GM19455 (cell line): ENCODE data around the gene CFHR5.
A peak's percentile ranks its signal among the peaks of the same experiment; 100 is the strongest.
"Not testable (repeated sequence)": the region's sequence is repeated elsewhere in the genome, so short reads cannot be mapped to it uniquely, and the experiment has no call there.

Experiments used
- ATAC-seq: cut with Tn5 transposase; IDR thresholded peaks from one replicate; pipeline ENCODE4 v1.9.1; 2021; ENCODE audit not compliant: unreplicated experiment

Gene CFHR5

GRCh38 chr1:196977278-196977677 is at the start of gene CFHR5:
TSS of gene CFHR5 (plus strand) at chr1:196977556. CDS start at chr1:196977665, 109 bp downstream.
- ATAC-seq = no peak

- not testable (repeated sequence) for ATAC-seq
Observed at GRCh38 chr1:196932853-196933252, 44.5 kb upstream of the CFHR5 start.

GRCh38 chr1:196933531-196934189 is 43.7 kb upstream of the CFHR5 start:
- ATAC-seq = no peak

- ATAC-seq = not testable (repeated sequence)
Observed at GRCh38 chr1:196941474-196941873, 35.9 kb upstream of the CFHR5 start.

GRCh38 chr1:196943568-196943967 is 33.8 kb upstream of the CFHR5 start, which contains the start of gene CFHR2:
TSS of gene CFHR2 (plus strand) at chr1:196943738. CDS start at chr1:196943881, 143 bp downstream.
- not testable (repeated sequence) for ATAC-seq

GRCh38 chr1:196951711-196952394 is 25.5 kb upstream of the CFHR5 start:
- ATAC-seq = peak; percentile 75

GRCh38 chr1:196954778-196955177 is 22.6 kb upstream of the CFHR5 start:
- no peak for ATAC-seq

GRCh38 chr1:196955926-196956325 is 21.4 kb upstream of the CFHR5 start:
- no peak for ATAC-seq

GRCh38 chr1:196960854-196961253 is 16.5 kb upstream of the CFHR5 start:
- ATAC-seq = no peak

GRCh38 chr1:196970182-196970581 is 7.2 kb upstream of the CFHR5 start:
- ATAC-seq = no peak

- no peak for ATAC-seq
Observed at GRCh38 chr1:196976278-196976677, 1.1 kb upstream of the CFHR5 start.

GRCh38 chr1:196980859-196981258 is 3.5 kb downstream of the CFHR5 start:
- no peak for ATAC-seq

GRCh38 chr1:196982247-196982646 is 4.9 kb downstream of the CFHR5 start:
- ATAC-seq = not testable (repeated sequence)

GRCh38 chr1:196991919-196992651 is 14.7 kb downstream of the CFHR5 start:
- ATAC-seq = not testable (repeated sequence)

- no peak for ATAC-seq
Observed at GRCh38 chr1:196993916-196994315, 16.6 kb downstream of the CFHR5 start.

GRCh38 chr1:196997423-196997822 is 20.1 kb downstream of the CFHR5 start:
- no peak for ATAC-seq

GRCh38 chr1:197001828-197002227 is 24.5 kb downstream of the CFHR5 start:
- no peak for ATAC-seq

GRCh38 chr1:197003132-197003531 is 25.8 kb downstream of the CFHR5 start:
- ATAC-seq = no peak

- ATAC-seq = no peak
Observed at GRCh38 chr1:197008861-197009260, 31.5 kb downstream of the CFHR5 start.

- no peak for ATAC-seq
Observed at GRCh38 chr1:197011614-197012013, 34.3 kb downstream of the CFHR5 start.

GRCh38 chr1:197013234-197013633 is 35.9 kb downstream of the CFHR5 start:
- no peak for ATAC-seq

GRCh38 chr1:197016751-197017150 is 39.4 kb downstream of the CFHR5 start:
- ATAC-seq = no peak
